Tibial artery (tissue), 4 donors: ENCODE measurements around the gene PURA.
A peak's percentile ranks its signal among the peaks of the same experiment; 100 is the strongest.

ENCODE experiments used
- DNase-seq, 2 donors: peaks; one replicate each; pipeline ENCODE4 v3.0.0-alpha.2; 2019
- H3K27ac ChIP-seq, 2 donors: fragments of 200-600 bp; sonication (generic) in 1 of 2; 1 replicate in 1 of 2; 2 replicates in 1 of 2; pipeline ENCODE4 v1.5.1; 2018 to 2019; ENCODE audit warnings: mild to moderate bottlenecking in 1 of 2
- H3K27me3 ChIP-seq, 2 donors: fragments of 200-600 bp; sonication (generic) in 1 of 2; one replicate each; pipeline versions ENCODE4 v1.5.1 to v1.6.0; 2016 to 2019
- H3K36me3 ChIP-seq, 3 donors: fragments of 200-600 bp; sonication (generic) in 2 of 3; one replicate each; pipeline ENCODE4 v1.5.1; 2016 to 2019; ENCODE audit warnings: mild to moderate bottlenecking in 2 of 3
- H3K4me1 ChIP-seq, 4 donors: fragments of 200-600 bp; sonication (generic) in 2 of 4; 1 replicate in 3 of 4; 2 replicates in 1 of 4; pipeline ENCODE4 v1.5.1; 2016 to 2019
- H3K4me3 ChIP-seq, 2 donors: fragments of 200-600 bp; sonication (generic) in 1 of 2; 1 replicate in 1 of 2; 2 replicates in 1 of 2; pipeline ENCODE4 v1.5.1; 2018 to 2019; ENCODE audit warnings: mild to moderate bottlenecking in 2 of 2
- H3K9me3 ChIP-seq, 3 donors: fragments of 200-600 bp; sonication (generic) in 1 of 3; one replicate each; pipeline ENCODE4 v1.5.1; 2016 to 2019
- CTCF ChIP-seq, 2 experiments: fragments of 200-600 bp in 1 of 2; fragments of 450-650 bp in 1 of 2; IDR thresholded peaks; one replicate each; pipeline ENCODE4 v1.5.1; 2017 to 2019; ENCODE audit warnings: antibody characterized with exemption in 2 of 2, mild to moderate bottlenecking in 1 of 2, moderate library complexity in 1 of 2
- intact Hi-C: fragments of 100-400 bp; cut with DNase I; formaldehyde crosslinking; loops from one replicate; pipeline ENCODE4 v1.15.0; 2023; ENCODE audit warnings: low total_unique reads

PURA gene

GRCh38 chr5:140106805-140107311 is 7.1 kb upstream of the PURA start:
- peak overlapping the region; percentile 77 to 83 for H3K4me3 ChIP-seq
- no peak for DNase-seq
- intact Hi-C loops, result loop anchor here (10.0 kb wide), 1 partner anchor 48 kb away; no protein-coding TSS in a partner anchor
- no peaks in the 10 kb centered on the region for H3K36me3 ChIP-seq
- H3K4me1 ChIP-seq, result peaks cover 0 to 29% (median 19%) of the 10 kb centered on the region in 4 donors
- H3K27me3 ChIP-seq, result no peaks in the 10 kb centered on the region
- no peaks in the 10 kb centered on the region for H3K9me3 ChIP-seq
- TF ChIP-seq CTCF (IDR thresholded peaks at IDR 0.05), result no peak
- H3K27ac ChIP-seq, result peak overlapping the region; percentile 99

- peak; percentile 86 to 95 for DNase-seq
- Histone ChIP-seq H3K36me3 (no peaks in the 10 kb centered on the region), H3K9me3 (no peaks in the 10 kb centered on the region), H3K27me3 (no peaks in the 10 kb centered on the region), H3K4me3 (peak overlapping the region; percentile 77 to 83), H3K27ac (peak overlapping the region; percentile 99), H3K4me1 (peaks cover 0 to 36% (median 24%) of the 10 kb centered on the region in 4 donors)
- intact Hi-C loops, result loop anchor here (10.0 kb wide), 1 partner anchor 47 kb away; no protein-coding TSS in a partner anchor
- TF ChIP-seq CTCF (IDR thresholded peaks at IDR 0.05), result peak; percentile 17 to 25
These were observed 6.4 kb upstream of the PURA start for GRCh38 chr5:140107312-140108092.

- Histone ChIP-seq H3K36me3 (no peaks in the 10 kb centered on the region), H3K9me3 (no peaks in the 10 kb centered on the region), H3K4me3 (peak overlapping the region; percentile 77 to 83), H3K27me3 (no peaks in the 10 kb centered on the region), H3K27ac (peak overlapping the region; percentile 99), H3K4me1 (peaks cover 0 to 44% (median 32%) of the 10 kb centered on the region in 4 donors)
- TF ChIP-seq CTCF (IDR thresholded peaks at IDR 0.05), result no peak
- DNase-seq, result peak; percentile 31 to 69
- intact Hi-C loops, result loop anchor here (10.0 kb wide), 1 partner anchor 46 kb away; no protein-coding TSS in a partner anchor
These were observed 5.6 kb upstream of the PURA start for GRCh38 chr5:140108093-140109017.

GRCh38 chr5:140109018-140109758 is 4.7 kb upstream of the PURA start:
- Histone ChIP-seq H3K4me3 (peak overlapping the region; percentile 77 to 83), H3K27ac (peak overlapping the region; percentile 99), H3K9me3 (no peaks in the 10 kb centered on the region), H3K27me3 (no peaks in the 10 kb centered on the region), H3K4me1 (peaks cover 0 to 45% (median 35%) of the 10 kb centered on the region in 4 donors), H3K36me3 (no peaks in the 10 kb centered on the region)
- TF ChIP-seq CTCF (IDR thresholded peaks at IDR 0.05), result no peak
- intact Hi-C loops, result loop anchor here (10.0 kb wide), 1 partner anchor 46 kb away; no protein-coding TSS in a partner anchor
- no peak for DNase-seq
